Mononuclear cell (primary cell): ENCODE data around the gene PIEZO2. TPM values are rescaled to one million over a fixed set of nuclear protein-coding genes. Genes with fewer than 3 reads are reported as not detected.

Source experiments
- H3K27me3 ChIP-seq: 2 replicates; pipeline ENCODE4 v1.6.0; 2011; ENCODE audit warnings: low read length, control low read depth; ENCODE audit not compliant: insufficient read depth
- H3K4me1 ChIP-seq: 2 replicates; pipeline ENCODE4 v1.5.1; 2011; ENCODE audit warnings: mild to moderate bottlenecking, low read length, control low read depth; ENCODE audit not compliant: insufficient read depth
- H3K4me3 ChIP-seq: 2 replicates; pipeline ENCODE4 v1.5.1; 2011; ENCODE audit warnings: mild to moderate bottlenecking, low read length, moderate library complexity
- H3K9me3 ChIP-seq: 2 replicates; pipeline ENCODE4 v1.5.1; 2011; ENCODE audit warnings: low read depth, mild to moderate bottlenecking, control low read depth, low read length
- total RNA-seq: library from RNA; depleted of rRNA; stranded (reverse); fragments of >200 nt; gene quantifications from one replicate; pipeline ENCODE4 v1.2.3, GENCODE V29; 2012

The PIEZO2 gene
- total RNA-seq, 1 donor, result 0.21 TPM

DNA sequence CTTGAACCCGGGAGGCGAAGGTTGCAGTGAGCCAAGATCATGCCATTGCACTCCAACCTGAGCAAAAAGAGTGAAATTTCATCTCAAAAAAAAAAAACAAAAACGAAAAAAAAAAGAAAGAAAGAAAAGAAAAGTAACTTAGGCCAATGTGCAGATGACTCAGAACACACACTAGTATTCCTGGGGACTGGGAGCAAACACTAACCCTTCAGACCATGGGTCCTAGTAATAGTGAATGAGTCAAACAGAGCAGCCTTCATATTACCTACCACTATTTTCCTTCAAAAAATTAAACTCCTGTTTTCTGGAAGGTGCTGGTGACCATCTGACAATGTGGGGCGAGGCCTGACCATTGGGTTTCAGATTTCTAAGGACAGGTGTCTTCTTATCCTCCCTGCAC, 253.4 kb downstream of the PIEZO2 start:
- Histone ChIP-seq H3K4me1 (no peaks in the 10 kb centered on the region), H3K9me3 (no peaks in the 10 kb centered on the region), H3K27me3 (no peaks in the 10 kb centered on the region), H3K4me3 (no peak overlapping the region)

DNA sequence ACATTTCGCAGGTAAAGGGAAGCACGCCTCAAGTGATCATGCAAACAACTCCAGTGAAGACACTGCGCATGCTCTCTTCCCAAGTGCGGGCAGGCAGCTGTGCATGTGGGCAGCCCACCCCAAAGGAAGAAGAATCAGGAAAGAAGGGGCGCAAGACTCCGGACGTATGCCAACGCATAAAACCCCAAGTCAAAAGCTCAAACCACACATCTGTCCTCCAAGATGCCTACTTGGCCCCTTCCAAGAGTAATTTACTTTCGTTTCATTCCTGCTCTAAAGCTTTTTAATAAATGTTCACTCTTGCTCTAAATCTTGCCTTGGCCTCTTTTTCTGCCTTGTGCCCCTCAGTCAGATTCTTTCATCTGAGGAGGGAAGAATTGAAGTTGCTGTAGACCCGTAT, 254.9 kb downstream of the PIEZO2 start:
- Histone ChIP-seq H3K4me3 (no peak overlapping the region), H3K4me1 (no peaks in the 10 kb centered on the region), H3K27me3 (no peaks in the 10 kb centered on the region), H3K9me3 (no peaks in the 10 kb centered on the region)

DNA sequence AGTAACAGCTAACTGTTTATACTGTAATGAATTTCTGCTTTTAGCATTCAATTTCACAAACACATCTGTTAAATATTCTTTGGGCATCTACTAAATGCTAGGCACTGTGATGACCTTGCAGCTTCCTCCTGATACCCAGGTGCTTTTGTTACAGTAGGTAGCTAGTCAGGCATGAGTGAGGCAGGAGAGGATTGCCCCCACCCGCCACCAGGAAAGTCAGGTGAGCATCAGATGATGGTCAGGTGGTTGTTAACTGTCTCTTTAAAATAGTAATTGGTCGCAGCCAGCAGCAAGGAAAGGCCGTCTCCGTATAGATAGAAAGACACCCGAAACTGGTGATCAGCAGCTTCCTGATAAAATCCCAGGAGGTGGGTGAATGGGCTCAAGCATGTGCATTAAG, 255.6 kb downstream of the PIEZO2 start:
- Histone ChIP-seq H3K27me3 (no peaks in the 10 kb centered on the region), H3K4me1 (no peaks in the 10 kb centered on the region), H3K4me3 (no peak overlapping the region), H3K9me3 (no peaks in the 10 kb centered on the region)

DNA sequence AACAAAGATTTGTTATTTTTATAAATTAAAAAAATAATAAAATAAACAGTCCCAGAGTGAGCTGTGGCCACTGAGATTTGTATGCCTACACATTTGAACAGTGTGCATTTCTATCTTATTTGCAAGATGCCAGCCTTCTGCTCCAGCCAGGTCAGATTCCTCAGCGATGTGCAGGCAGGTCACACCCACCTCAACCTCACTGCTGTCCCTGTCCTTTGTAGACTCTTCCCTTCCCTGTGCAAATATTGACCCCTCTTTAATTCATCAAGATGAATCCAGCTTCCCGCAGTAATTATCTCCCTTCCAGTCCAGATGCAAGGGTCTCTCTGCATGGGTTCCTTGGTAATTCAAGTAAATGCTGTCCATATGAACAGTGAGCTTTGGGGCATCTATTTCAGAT, 256.2 kb downstream of the PIEZO2 start:
- Histone ChIP-seq H3K4me3 (no peak overlapping the region), H3K27me3 (no peaks in the 10 kb centered on the region), H3K4me1 (no peaks in the 10 kb centered on the region), H3K9me3 (no peaks in the 10 kb centered on the region)

DNA sequence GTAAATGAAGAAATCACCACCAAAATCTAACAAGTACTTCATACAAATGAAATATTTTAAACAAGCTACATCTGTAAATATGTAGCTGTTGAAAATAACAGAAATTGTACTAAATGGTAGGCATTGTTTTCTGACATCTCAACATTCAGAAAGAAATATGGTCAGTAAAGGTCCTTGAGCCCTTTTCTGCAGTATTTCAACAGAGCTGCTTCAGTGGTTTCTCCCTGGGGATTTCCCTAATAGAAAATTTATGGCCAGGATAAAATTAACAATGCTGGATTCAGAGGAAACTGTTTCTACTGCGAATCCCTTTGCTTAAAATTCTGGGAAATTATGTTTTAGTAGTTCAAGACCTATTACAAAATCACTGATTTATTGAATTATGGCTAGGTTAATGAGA, 256.6 kb downstream of the PIEZO2 start:
- Histone ChIP-seq H3K4me1 (no peaks in the 10 kb centered on the region), H3K27me3 (no peaks in the 10 kb centered on the region), H3K4me3 (no peak overlapping the region), H3K9me3 (no peaks in the 10 kb centered on the region)

DNA sequence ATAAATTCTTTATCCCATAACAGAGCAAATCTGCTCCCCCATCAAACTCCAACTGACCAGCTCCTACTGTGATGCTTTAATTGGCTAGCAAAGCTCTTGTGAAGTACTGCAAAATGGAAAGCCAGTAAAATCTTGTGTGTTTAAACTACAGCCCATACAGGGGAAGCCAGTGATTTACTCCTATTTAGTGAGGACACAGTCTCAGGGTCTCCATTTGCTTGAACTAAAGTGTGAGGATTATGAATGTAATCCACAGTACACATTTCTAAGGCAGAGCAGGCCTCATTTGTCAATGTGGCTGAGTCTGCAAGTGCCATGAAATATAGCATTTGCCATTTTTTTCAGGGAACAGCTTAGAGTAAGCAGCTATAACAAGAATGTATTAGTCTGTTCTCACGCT, 259.3 kb downstream of the PIEZO2 start:
- no peak overlapping the region for H3K4me3 ChIP-seq
- H3K4me1 ChIP-seq, result no peaks in the 10 kb centered on the region
- no peaks in the 10 kb centered on the region for H3K9me3 ChIP-seq
- H3K27me3 ChIP-seq, result no peaks in the 10 kb centered on the region

DNA sequence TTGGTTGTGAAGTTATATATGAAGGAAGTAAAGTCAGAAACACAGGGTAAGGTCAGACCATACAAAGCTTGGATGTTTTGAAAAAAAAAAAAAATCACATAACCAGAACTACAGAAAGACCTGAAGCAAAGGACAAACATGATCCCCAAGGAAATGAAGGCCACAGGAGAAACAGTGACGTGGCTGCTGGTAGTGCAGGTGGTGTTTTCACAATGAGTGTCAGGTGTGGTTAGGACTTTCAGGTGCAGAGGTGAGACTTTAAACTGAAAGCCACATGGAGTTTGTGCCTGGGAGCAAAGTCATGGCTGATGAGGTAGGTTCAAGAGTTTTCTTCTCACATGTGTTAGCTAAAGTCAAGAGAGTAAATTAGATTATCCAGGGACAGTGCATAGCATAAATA, 270.7 kb downstream of the PIEZO2 start:
- Histone ChIP-seq H3K4me1 (no peaks in the 10 kb centered on the region), H3K27me3 (no peaks in the 10 kb centered on the region), H3K9me3 (no peaks in the 10 kb centered on the region), H3K4me3 (no peak overlapping the region)

DNA sequence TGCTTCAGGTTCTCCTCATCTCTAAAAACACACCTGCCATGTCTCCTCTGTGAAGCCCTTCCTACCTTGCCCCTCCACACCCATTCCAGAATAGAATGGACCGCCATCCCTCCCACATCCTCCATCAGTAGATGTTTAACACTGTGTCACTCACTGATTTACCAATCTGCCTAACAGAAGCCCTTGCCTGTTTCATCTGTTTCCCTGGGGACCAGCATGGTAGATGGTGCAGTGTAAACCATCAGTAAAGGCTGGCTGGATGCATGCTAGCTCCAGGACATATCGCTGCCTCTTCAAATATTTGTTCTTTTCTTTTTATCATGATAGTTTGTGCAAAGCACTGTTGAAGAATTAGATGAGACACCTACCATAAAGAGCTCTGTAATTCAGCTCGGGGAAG, 271.4 kb downstream of the PIEZO2 start:
- Histone ChIP-seq H3K27me3 (no peaks in the 10 kb centered on the region), H3K4me1 (no peaks in the 10 kb centered on the region), H3K4me3 (no peak overlapping the region), H3K9me3 (no peaks in the 10 kb centered on the region)

DNA sequence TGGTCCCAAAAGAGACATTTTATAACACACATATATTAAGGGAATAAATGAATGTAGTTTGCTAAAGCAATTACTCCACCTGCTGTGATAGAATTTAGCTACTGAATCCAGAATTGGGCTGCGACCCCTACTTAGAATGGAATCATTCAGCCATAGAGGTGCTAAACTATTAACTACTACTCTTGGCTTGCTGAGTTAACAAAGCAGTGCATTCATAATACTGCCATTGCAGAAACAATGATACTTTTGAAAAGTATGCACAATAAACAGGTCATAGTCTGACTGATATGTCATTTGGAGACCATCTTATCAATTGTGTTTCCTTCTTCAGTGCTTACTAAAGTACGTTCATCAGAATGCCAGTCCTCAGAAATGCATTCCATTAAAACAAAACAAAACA, 273.6 kb downstream of the PIEZO2 start:
- no peaks in the 10 kb centered on the region for H3K9me3 ChIP-seq

DNA sequence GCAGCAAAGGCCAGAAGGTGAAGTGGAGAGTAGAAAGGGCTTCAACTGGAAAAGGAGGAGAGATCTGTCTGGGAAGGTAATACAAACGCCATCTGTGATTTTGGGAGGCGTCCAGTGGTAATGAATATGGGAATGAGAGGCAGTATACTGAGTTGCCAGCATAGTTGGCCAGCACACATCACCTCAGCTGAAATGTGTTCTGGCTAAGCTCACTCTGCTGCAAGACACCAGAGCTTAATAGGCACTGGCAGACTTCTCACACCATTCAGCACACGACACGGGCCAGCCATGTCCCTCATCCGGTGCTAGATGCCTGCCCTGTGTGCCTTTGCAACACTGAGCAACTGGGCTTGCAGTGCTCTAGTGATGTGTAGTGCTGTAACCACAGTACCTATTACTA, 277.1 kb downstream of the PIEZO2 start:
- no peaks in the 10 kb centered on the region for H3K27me3 ChIP-seq
- no peaks in the 10 kb centered on the region for H3K4me1 ChIP-seq
- no peak overlapping the region for H3K4me3 ChIP-seq
- no peaks in the 10 kb centered on the region for H3K9me3 ChIP-seq

More for the DNA sequence above, 273.6 kb downstream of the PIEZO2 start:
- Histone ChIP-seq H3K27me3 (no peaks in the 10 kb centered on the region), H3K4me1 (no peaks in the 10 kb centered on the region), H3K4me3 (no peak overlapping the region)

DNA sequence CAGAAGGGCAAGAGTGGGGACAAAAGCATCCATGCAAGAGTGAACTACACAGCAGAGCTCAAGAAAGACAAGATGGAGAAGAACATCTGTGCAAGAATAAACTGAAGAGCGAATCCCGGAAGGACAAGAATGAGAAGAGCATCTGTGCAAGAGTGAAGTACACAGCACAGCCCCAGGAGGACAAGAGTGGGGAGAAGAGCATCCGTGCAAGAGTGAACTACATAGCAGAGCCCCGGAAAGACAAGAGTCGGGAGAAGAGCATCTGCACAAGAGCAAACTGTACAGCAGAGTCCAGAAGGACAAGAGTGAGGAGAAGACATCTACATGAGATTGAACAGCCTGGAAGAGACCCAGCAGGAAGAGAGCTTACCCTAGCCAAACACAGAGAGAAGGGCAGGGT, 284.6 kb downstream of the PIEZO2 start:
- Histone ChIP-seq H3K27me3 (no peaks in the 10 kb centered on the region), H3K4me3 (no peak overlapping the region), H3K4me1 (no peaks in the 10 kb centered on the region), H3K9me3 (no peaks in the 10 kb centered on the region)

DNA sequence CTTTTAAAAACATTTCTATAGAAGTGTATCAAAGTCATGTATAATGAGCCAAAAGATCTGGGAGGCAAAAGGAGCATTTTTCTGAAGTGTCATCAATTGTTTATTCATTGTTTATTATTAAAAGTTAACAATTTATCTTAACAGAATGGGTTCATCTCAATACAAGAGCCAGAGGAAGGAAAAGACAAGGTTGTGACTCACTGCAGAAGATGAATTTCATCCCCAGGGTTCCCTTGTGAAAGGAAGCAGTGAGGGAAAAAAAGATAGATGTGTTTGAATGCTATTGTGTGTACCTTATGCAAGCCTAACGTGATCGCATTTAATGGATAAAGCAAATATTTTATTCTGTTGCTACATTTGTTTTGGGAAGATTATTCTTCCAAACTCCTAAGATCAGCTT, 286.3 kb downstream of the PIEZO2 start:
- no peaks in the 10 kb centered on the region for H3K9me3 ChIP-seq
- no peak overlapping the region for H3K4me3 ChIP-seq
- H3K4me1 ChIP-seq, result no peaks in the 10 kb centered on the region
- H3K27me3 ChIP-seq, result no peaks in the 10 kb centered on the region

DNA sequence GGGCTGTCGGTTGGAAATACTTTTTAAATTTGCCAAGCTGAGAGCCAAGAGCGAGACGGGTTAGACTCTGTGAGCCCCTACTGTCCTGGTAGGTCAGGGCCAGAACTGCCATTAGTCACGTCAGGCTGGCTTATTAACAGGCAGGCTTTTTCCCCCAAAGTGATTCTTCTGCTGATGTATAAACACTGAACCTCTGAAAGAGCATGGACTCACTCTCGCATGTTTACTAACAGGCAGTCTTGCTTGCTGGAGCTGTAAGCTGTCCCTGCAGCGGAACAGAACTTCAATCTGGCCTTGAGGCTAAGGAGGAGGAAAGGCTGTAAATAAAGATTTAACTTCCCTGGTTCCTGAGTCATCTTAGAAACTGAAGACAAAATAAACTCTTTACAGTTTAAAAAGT, 288.4 kb downstream of the PIEZO2 start:
- H3K9me3 ChIP-seq, result no peaks in the 10 kb centered on the region

DNA sequence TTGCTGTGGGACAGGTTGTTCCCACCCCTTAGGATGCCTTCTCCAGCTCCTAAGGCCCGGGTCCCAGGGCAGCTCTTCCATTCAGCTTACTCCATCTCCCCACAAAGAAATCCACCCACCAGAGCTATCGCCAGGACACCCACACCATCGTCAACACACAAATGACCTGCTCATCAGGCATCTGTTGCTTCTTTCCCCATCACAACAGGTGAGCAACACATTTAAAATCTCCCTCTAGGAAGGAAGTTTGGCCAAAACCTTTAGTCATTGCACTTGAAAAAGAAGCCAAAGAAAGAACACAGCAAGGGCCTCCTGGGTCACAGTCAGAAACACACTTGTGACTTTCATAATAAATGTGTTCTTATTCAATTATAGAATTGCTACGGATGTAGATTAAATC, 289.0 kb downstream of the PIEZO2 start:
- Histone ChIP-seq H3K9me3 (no peaks in the 10 kb centered on the region), H3K27me3 (no peaks in the 10 kb centered on the region), H3K4me3 (no peak overlapping the region), H3K4me1 (no peaks in the 10 kb centered on the region)

More for the DNA sequence above, 288.4 kb downstream of the PIEZO2 start:
- Histone ChIP-seq H3K27me3 (no peaks in the 10 kb centered on the region), H3K4me3 (no peak overlapping the region), H3K4me1 (no peaks in the 10 kb centered on the region)

DNA sequence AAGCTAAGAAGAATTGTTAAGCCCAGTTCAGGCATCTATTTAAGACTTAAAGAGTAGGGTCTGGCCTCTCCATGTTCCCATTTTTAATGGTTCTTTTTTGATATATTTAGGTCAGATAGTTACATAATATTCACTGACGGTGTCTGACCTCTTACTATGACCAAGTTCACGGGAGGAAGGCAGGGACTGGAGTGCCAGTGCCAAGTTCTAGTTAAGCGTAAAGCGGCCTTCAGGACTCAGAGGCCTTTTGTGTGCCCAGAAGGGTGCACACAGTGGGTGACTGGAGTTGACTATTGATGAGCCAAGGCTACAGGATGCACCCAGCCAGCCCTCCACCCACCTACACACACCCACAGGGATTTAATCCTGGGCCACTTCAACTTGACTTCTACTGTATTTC, 290.9 kb downstream of the PIEZO2 start:
- Histone ChIP-seq H3K4me3 (no peak overlapping the region), H3K4me1 (no peaks in the 10 kb centered on the region), H3K27me3 (no peaks in the 10 kb centered on the region), H3K9me3 (no peaks in the 10 kb centered on the region)

DNA sequence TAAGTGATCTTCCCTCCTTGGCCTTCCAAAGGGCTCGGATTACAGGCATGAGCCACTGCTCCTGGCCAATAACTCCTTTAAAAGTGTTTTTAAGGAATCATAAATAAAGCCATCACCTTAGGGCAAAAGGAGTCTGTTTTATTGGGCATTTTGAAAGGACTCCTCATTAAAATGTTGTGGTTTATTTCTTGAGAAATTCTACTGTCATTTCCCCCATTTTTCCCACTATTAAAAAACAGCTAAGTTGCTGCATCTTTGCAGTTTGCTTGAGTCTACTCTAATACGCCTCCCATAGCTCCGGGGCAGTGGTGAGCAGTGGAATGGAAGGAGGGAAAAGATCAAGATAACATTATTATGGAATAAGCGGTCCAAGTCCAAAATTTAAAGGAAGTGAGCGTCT, 293.2 kb downstream of the PIEZO2 start:
- Histone ChIP-seq H3K27me3 (no peaks in the 10 kb centered on the region), H3K4me1 (no peaks in the 10 kb centered on the region), H3K9me3 (no peaks in the 10 kb centered on the region)

More for the DNA sequence above, 293.2 kb downstream of the PIEZO2 start:
- H3K4me3 ChIP-seq, result no peak overlapping the region
